HPDE6-E6E7 (cell line): Measurements from ENCODE around the gene CDADC1.
"Not testable (repeated sequence)": the region's sequence is repeated elsewhere in the genome, so short reads cannot be mapped to it uniquely, and the experiment has no call there.

ENCODE experiments used
- DNase-seq: peaks from one replicate; pipeline ENCODE4 v3.0.0; 2011; ENCODE audit warnings: missing footprints; ENCODE audit errors: extremely low spot score

Gene CDADC1

DNA sequence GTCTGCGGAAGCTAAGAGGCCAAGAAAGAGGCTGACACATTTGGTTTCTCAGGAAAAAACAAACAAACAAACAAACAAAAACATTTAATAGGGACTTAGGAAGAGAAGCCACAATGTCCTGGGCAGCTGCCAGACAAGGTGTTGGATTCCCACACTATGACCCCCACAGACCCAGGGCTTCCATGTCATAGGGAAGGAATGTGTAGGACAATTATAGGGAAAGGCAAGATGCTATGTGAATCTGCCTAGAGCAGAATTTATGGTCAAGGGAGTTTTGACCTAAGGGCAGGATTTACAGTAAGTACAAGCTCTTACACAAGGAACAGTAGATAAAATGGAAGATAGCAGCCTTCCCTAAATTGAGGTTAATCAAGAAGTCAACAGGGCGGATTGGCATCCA lies 9.1 kb upstream of the CDADC1 start:
- no peak for DNase-seq

DNA sequence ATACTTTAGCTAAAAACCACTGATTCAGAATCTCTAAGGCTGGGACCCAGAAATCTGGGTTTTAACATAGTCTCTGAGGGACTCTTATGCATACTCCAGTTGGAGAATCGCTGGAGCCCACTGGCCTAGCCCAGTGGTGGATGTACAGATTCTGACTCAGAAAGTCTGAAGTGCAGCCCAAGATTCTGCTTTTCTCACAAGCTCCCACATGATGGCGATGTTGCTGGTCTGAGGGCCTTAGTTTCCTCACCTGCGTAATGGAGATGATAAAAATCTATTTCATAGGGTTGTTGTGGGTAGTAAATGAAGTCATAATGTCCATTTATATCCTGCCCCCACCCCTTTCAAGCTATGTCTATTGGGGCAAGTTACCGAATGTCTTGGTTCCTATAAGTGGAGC lies 7.7 kb upstream of the CDADC1 start:
- no peak for DNase-seq

DNA sequence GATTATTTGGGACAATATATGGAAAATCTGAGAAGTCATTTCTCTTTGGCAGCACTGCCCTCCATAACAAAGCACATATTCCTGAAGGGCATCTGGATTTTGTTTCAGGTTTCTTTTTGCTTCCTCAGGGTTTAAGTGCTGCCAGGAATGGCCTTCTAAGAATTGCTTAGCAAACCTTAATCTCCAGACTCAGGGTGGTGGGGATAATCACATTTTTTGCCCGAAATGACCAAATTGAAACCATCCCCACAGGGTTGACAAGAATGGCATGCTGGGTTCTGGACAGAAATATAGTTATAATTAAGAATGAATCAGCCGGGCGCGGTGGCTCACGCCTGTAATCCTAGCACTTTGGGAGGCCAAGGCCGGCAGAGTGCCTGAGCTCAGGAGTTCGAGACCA lies 6.4 kb upstream of the CDADC1 start:
- DNase-seq = no peak

DNA sequence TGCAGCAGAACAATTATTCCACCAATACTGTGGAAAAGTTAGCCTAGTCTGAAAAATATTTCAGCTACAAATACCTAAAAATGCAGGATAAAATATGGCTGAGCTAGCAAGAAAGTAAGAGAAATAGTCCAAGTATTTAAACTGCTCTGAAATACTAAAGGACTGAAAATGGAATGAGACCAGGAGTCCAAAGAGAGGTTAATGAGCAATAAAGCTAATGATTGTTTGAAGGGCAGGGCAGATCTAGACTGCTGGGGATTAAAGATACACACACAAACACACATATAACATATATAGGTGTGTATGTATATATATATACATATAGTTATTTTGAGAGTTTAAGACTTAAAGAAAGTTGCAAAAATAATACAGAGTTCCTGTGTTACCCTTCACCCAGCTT lies 2.6 kb upstream of the CDADC1 start:
- no peak for DNase-seq

DNA sequence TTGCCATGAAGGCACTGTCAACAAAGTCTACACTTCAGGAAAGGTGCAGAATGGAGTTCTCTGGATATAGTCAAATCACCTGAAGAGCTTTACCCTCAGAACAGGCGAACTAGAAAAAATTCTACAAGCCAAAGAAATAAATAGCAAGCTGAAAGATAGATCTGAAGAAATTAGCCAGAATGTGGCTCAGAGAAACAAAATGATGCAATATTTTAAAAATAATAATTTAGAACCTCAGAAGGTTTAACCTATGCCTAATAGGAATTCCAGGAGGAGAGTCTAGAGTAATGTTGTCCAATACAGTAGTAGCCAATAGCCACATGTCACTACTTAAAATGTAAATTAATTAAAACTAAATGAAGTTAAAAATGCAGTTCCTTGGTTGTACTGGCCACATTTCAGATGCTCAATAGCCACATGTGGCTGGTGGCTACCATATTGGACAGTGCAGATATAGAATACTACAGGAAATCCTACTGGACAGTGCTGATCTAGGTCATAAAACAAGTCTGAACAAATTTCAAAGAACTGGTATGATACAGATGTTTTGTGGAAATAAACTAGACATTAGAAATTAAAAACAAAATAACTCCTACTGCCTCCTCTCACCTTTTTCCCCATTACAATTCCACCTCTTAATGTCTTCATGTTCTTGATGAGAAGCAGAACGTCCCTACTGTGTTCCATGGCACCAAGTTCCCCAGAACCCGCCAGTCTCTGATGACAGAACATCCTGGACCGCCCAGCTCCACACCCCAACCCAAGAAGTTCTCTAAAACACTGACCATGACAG lies 679 bp upstream of the CDADC1 start:
- no peak for DNase-seq

DNA sequence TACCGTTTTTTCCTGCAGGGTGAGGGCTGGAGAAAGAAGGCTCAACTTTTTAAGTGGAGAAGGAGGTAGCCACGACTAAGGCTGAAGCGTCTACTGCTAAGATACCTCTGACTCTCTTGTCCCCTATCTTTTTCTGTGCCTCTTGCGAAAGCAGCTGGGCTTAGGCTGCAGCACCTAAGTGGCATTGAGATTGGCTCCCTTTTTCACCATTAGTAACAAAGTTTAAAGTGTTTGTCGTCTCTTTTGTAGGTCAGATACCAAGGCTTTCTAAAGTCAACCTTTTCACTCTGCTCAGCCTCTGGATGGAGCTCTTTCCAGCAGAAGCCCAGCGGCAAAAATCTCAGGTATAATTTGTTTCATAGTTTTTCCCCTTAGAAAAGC lies 887 bp downstream of the CDADC1 start:
- DNase-seq = no peak

DNA sequence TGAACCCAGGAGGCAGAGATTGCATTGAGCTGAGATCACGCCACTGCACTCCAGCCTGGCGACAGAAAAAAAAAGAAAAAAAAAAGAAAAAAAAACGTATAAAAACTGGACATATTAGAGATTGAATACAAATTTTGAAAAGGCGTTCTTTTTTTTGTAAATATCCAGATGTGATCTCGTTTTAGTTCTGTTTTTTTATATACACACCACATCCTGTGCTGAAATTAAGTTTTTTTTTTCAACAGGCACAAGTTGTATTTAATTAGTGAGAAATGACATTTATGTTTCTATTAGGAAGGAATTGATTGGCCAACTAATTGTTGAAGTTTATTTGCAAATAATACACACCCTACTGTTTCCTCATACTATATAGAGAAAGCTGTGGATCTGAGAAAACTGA lies 3.6 kb downstream of the CDADC1 start:
- DNase-seq = no peak

DNA sequence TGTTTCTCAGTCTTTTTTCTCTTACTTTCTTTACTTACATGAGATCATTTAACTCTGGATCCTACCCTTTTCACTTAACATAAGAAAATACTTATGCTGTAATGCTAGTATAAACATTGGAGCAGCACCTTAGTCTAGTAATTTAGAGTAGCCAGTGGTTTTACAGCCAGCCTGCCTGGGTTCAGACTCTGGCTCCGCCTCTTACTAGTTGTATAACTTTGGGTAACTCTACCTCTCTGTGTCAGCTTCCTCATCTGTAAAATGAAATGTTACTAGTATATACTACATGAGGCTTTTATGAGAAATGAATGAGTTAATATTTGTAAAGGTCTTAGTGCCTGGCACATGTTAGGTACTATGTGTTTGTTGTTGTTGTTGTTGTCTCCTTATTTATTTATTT lies 5.6 kb downstream of the CDADC1 start:
- DNase-seq = no peak

DNA sequence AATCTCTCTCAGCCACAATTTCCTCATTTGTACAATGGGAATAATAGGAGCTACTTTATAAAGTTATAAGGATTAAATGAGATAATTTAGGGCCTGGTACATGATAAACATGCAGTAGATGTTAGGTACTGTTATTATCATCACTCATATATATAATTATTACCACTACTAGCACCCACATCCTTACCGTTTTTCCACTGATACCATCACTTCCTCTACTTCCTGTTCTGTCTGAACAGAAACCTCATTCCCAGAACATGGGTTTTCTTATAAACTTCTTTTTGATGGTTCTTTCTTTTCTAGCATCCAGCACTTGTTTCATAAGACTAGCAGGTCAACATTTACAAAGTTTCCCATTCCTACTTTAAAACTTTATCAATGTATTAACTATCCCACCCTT lies 6.3 kb downstream of the CDADC1 start:
- DNase-seq = no peak

DNA sequence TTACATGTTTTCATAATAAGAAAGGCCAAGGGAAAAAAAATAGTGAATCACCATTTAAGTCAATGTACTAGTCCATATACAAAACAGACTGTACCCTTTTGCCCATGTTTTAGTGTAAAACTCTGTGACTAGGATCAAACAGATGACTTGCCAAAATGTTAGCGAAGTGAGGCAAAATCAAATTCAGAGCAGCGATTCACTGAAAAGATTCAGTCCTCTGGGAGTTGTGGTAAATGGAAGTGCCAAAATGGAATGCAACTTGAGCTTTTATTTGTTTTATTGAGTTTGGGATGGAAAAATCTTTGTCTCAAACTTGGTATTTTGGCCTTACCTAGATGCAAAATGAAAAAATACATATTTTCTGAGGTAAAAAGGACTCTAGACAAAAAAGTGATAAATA lies 9.1 kb downstream of the CDADC1 start:
- DNase-seq = no peak

DNA sequence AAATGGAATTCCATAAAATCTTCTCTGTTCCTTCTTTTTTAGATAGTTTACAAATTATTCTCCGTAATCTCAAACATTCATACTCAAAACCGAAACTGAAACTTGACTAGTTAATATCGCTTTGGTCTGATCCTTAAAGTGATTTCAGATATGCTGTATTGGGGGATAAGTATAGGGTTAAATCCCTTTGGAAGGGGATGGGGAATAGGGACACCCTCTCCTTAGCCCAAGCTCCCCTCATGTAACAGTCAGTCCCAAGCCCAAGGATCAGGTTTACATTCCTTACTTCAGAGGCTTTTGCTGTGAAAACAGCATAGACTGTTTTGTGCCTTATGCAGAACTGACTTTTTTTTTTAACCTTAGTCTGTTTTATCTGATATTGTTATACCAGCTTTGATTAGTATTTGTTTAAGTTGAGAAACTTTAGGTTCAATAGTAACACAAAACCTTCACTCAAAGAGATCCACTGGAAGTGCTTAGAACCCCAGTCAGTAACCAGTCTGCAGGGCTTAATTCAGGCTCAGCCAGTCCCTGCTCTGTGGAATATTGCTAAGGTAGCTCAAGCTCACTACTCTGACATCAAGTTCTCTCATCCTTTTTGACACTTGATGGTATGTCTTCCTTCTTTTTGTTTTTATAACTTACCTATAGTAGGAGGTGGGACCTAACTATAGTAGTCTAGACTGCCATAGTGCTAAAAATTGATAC lies 10.5 kb downstream of the CDADC1 start:
- DNase-seq = no peak

DNA sequence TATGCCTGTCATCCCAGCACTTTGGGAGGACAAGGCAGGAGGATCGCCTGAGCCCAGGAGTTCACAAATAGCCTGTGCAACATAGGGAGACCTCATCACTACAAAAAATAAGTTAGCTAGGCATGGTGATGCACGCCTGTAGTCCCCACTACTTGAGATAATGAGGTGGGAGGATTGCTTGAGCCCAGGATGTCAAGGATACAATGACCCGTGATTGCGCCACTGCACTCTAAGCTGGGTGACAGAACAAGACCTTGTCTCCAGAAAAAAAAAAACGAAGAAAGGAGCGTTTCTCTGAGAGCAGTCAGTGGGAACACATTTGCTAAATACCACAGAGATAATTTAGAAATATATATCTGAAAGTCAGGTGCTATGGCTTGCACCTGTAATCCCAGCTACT lies 11.9 kb downstream of the CDADC1 start:
- DNase-seq = no peak

DNA sequence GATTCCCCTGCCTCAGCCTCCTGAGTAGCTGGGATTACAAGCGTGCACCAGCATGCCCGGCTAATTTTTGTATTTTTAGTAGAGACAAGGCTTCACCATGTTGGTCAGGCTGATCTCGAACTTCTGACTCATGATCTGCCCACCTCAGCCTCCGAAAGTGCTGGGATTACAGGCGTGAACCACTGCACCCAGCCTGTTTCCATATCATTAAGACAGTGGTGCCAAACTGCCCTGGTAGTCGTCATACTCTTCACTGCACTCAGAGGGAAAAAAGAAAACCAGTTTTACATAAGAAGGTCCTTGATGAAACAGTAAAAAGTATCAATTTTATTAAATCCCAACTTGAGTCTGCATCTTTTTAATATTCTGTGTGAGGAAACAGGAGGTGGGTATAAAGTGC lies 14.9 kb downstream of the CDADC1 start:
- DNase-seq = no peak

DNA sequence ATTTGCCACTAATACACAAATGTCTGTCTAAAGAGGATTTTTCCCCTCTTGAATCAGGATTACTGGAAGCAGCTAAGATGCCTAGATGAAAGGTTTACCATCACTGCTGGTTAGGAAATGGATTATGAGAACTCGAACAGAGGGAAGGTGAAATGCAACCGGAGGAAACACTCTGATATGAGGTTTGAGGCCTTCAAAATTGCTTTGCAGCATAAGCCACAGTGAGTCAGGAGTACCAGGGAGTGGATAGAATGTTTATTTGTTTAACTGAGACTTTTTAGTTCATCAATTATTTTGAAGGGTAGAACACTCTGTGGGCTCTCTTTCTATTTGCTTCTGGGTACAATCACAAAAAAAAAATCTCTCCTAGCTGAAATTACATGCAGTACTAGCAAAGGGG lies 18.1 kb downstream of the CDADC1 start:
- no peak for DNase-seq

DNA sequence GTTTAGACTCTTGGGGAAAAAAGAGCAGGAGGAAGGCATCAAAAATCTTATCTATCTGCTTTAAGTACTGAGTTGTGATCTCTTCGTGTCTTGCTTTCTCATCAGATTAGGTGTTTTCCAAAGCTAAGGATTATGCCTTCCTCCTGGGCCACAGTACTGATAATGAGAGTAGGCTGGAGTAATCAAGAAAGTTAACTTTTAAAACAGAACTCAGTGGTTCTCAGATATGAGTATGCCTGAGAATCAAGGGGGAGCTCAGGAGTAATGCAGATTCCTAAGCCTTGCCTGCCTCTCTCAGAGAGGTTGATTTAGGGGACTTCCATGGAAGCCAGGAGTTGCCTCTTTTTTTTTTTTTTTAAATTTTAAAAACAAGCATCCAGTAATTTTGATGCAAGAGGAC lies 23.5 kb downstream of the CDADC1 start:
- no peak for DNase-seq

DNA sequence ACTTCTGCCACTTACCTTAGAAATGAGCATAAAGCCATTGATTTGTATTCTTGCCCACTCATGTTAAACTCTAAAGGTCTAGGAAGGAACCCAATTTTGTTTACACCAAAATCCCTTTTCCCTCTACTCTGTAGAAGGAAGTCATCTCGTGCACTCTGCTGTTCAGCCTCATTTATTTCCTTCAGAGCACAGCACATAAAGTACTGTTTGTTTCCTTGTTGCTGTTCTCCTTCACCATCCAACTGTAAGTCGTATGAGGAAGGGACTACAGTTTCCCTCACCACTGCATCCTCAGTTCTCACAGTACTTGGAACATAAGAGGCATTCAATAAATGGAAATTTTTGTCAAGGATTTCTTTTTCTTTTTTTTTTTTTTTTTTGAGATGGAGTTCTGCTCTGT lies 24.6 kb downstream of the CDADC1 start:
- no peak for DNase-seq

DNA sequence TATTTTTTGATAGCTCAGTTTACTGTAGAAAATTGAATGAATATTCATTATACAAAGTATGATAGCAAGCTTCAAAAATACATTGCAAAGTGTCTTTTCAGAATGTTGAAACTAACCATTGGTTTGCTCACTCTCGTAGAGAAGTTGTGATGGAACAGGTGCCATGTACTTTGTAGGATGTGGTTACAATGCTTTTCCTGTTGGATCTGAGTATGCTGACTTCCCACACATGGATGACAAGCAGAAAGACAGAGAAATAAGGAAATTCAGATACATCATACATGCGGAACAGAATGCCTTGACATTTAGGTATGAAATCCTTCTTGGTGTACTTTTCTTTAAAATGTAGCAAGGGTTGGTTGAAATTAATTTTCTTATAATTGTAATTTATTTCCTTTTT lies 30.5 kb downstream of the CDADC1 start:
- DNase-seq = no peak

DNA sequence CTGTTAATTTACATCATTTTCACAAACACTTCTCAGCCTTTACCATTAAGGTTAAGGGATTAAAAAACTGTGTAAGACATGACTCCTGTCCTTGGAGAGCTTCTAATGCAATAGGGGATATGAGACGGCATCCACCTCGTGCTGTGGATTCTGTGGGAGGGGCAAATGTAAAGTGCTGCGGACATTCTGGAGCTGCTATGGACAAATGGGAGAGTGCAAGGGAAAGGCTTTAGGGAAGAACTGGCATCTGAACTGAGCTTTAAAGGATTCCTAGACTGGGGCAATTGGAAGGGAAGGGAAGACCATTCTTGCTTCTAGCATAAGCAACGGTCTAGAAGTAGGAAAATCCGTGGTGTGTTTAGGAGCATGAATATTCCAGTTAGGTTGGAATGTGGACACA lies 31.4 kb downstream of the CDADC1 start:
- DNase-seq = no peak

DNA sequence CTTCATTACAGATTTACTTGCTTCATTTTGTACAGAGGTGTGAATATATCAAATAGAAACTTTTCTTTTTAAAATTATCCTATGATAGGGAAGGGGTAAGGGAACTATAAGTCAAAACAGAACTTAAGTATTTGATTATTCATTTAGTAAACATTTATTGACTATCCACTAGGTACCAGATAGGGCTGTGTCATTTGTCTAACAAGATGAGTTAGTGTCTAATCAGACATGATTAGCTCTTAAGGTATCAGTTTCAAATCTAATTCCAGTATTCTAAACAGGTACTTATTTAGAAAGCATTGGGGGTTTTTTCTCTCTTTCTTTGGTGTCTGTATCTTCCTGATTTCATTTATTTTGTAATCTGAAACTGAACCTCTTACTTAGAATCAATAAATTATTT lies 32.2 kb downstream of the CDADC1 start:
- no peak for DNase-seq

DNA sequence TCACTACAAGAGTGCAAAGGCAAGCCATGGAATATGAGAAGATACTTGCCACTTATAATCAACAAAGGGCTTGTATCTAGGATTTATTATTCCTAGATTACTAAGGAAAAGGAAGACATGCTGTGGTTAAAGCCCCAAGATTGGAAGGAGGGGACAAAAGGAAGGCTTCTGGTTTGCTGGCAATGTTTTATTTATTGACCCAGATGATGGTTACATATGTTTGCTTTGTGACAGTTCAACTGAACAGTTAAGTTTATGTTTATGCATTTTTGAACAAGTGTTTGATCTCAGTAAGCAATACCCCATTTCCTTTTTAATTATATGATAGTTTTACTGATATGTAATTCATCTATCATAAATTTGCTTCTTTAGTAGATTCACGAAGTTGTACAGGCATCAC lies 40.3 kb downstream of the CDADC1 start:
- no peak for DNase-seq

DNA sequence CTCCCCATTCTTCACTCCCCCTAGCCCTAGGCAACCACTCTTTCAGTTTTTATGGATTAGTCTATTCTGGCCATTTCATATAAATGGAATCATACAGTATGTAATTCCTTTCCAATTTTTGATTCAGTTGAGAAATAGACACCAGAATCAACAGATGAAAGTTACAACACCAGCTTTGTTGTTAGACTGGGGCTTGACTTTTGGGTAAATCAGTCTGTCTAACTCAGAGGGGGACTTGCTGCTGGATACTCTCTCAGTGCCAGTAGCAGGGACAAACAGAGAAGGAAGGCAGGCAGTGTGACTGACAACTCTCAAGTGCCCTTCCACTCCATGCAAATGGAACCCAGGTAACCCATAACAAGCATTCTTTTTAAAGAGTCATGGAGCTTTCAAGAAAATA lies 40.7 kb downstream of the CDADC1 start:
- no peak for DNase-seq

DNA sequence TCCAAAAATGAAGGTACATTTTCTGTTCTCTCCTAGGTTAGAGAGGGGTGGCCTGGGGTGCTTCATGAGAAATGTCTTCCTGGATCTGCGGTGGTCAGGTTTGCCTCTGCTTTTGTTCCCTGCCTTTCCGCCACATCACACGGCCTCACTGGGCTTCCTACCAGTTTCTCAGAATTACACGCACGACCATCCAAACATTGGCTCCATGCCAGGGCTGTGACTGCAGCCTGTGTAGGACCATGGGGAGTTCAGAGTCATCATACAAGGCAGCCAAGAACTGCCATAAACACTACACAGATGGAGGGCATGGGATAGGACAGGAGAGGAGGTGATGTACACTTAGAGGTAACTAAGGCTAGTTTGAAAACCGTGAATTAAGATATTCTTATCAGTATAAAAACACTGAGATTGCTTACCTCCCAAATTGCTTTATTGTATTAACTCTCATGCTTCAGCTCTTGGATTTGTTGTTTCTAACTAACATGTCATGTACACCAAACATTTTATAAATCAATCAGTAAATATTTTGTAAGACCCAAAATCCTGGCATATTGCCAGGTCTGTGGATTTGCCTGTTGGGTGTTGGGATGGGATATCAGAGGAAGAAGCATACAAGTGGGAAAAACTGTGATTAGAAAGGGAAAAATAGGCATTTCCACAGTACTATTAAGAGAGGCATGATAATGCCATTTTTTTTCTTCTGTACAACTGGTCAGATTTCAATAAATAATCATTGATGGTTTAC lies 45.2 kb downstream of the CDADC1 start:
- no peak for DNase-seq

DNA sequence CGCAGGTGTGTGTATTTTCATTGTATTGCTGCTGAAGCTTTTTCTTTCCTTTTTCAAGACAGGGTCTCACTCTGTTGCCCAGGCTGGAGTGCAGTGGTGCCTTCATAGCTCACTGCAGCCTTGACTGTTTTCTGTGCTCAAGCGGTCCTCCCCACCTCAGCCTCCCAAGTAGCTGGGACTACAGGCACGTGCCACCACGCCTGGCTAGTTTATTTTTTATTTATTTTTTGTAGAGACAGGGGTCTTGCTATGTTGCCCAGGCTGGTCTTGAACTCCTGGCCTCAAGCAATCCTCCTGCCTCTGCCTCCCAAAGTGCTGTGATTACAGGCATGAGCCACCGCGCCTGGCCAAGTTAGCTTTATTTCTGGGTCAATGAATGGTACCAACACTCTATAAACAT lies 47.0 kb downstream of the CDADC1 start:
- DNase-seq = not testable (repeated sequence)
